Activated T-helper 17 cell treated with anti-CD3 and anti-CD28 coated beads, Interleukin-2, amount 50 U/mL, for 72 hours (primary cell): ENCODE measurements around the gene MUC6. TPM values are rescaled to one million over a fixed set of nuclear protein-coding genes. Genes with fewer than 3 reads are reported as not detected.

Source experiments
- ATAC-seq: fragments of 150-1000 bp; cut with Tn5 transposase; replicated peaks from 2 replicates; pipeline ENCODE4 v1.10.0; 2021; ENCODE audit warnings: mild to moderate bottlenecking, moderate library complexity
- H3K27ac Mint-ChIP-seq: one replicate; pipeline ENCODE4 v1.8.0; 2022; ENCODE audit warnings: mixed read lengths
- H3K27me3 Mint-ChIP-seq: one replicate; pipeline ENCODE4 v1.8.0; 2022; ENCODE audit warnings: mixed read lengths
- H3K36me3 Mint-ChIP-seq: one replicate; pipeline ENCODE4 v1.8.0; 2022; ENCODE audit warnings: low read depth, mild to moderate bottlenecking, mixed read lengths
- H3K4me1 Mint-ChIP-seq: one replicate; pipeline ENCODE4 v1.8.0; 2022; ENCODE audit warnings: mixed read lengths
- H3K4me3 Mint-ChIP-seq: one replicate; pipeline ENCODE4 v1.8.0; 2022; ENCODE audit warnings: mild to moderate bottlenecking, mixed read lengths
- H3K9me3 Mint-ChIP-seq: one replicate; pipeline ENCODE4 v1.8.0; 2022; ENCODE audit warnings: mixed read lengths
- total RNA-seq, 2 donors: library from RNA; stranded (reverse); gene quantifications; one replicate each; pipeline ENCODE4 v1.2.3, GENCODE V29; 2022

MUC6 gene
- total RNA-seq, 2 donors from 2014 or later = not detected

DNA sequence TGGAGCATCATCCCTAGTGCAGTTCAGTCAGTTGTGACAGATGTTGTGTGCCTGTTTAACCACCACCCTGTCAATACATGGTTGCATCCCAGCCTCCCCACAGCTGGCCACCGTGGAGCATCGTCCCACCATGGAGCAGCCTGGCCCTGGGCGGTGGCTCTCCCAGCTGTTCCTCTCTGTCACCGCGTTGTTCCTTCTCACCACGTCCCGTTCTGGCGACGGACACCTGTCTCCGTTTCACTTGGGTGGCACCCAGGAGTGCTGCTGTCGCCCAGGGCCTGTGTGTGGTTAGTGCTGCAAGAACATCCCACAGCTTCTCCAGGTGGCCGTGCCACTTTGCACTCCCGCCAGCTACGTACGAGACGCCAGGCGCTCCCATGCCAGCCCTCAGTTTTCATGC lies 26.5 kb downstream of the MUC6 start:
- Mint-ChIP-seq H3K4me3 (no peak overlapping the region), H3K27ac (no peak overlapping the region), H3K9me3 (no peaks in the 10 kb centered on the region), H3K4me1 (no peaks in the 10 kb centered on the region), H3K36me3 (peaks cover 37% of the 10 kb centered on the region), H3K27me3 (no peaks in the 10 kb centered on the region)
- no peak for ATAC-seq

DNA sequence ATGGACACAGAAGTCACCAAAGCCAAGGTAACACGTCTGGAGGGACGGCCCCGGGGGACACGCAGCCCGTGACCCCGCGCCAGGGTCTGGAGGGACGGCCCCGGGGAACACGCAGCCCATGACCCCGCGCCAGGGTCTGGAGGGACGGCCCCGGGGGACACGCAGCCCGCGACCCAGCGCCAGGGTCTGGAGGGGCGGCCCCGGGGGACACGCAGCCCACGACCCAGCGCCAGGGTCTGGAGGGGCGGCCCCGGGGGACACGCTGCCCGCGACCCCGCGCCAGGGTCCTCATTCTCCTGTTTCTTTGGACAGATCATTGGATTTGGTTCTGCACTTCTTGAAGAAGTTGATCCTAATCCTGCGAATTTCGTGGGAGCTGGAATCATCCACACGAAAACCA lies 27.1 kb downstream of the MUC6 start:
- Mint-ChIP-seq H3K4me3 (no peak overlapping the region), H3K9me3 (no peaks in the 10 kb centered on the region), H3K27ac (no peak overlapping the region), H3K4me1 (no peaks in the 10 kb centered on the region), H3K36me3 (peaks cover 43% of the 10 kb centered on the region), H3K27me3 (no peaks in the 10 kb centered on the region)
- ATAC-seq = no peak

DNA sequence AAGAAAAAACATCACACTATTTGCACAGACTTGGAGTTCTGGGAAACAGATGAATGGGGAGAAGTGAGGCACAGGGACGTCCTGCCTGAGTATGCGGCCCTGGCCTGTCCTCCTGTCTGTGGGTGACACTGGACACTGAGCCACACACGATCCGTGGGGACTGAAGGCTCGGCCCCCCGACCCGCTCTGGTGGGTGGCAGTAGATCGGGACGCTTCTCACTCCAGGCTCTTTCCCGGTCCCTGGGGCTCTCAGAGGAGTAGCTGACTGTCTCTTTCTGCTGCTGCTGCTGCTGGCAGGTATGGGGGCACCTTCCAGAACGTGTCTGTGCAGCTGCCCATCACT lies 27.7 kb downstream of the MUC6 start:
- no peak for ATAC-seq
- H3K27ac Mint-ChIP-seq = no peak overlapping the region
- no peaks in the 10 kb centered on the region for H3K27me3 Mint-ChIP-seq
- H3K9me3 Mint-ChIP-seq = no peaks in the 10 kb centered on the region
- H3K36me3 Mint-ChIP-seq = peaks cover 49% of the 10 kb centered on the region
- H3K4me1 Mint-ChIP-seq = no peaks in the 10 kb centered on the region
- H3K4me3 Mint-ChIP-seq = no peak overlapping the region

DNA sequence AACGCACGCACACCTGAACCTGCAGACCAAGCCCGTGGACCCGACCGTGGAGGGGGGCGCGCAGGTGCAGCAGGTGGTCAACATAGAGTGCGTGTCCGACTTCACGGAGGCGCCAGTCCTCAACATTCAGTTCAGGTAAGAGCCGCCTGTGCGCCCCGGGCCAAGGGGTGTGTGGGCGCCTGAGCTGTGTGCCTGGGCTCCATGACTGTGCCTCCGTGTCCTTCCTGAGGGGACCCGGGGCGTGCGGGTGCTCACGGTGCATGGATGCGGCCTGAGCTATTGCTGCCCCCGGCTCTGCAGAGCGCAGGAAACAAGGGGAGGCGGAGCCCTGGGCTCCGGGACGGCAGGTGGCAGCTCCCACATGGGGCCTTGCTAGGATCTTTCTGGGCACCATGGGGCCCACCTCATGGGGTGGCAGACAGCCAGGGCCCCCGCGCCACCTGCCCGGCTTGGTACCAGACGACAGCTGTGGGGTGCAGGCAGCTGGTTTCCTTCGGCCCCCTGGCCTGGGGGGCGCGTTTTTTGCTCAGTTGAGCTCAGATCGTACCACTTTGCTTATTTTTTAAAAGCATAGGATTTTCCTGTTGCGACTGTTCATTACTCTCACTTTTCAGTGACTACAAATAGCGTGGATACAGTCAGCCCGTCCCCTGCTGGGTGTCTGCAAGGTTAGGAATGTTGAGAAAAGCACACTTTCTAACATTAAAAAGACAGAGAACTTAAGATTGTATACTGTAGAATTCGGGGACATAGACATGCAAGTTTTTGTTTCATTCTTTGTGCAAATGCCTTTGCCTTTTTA lies 28.3 kb downstream of the MUC6 start:
- Mint-ChIP-seq H3K27me3 (no peaks in the 10 kb centered on the region), H3K4me1 (no peaks in the 10 kb centered on the region), H3K4me3 (no peak overlapping the region), H3K27ac (no peak overlapping the region), H3K9me3 (no peaks in the 10 kb centered on the region), H3K36me3 (peaks cover 55% of the 10 kb centered on the region)
- no peak for ATAC-seq

DNA sequence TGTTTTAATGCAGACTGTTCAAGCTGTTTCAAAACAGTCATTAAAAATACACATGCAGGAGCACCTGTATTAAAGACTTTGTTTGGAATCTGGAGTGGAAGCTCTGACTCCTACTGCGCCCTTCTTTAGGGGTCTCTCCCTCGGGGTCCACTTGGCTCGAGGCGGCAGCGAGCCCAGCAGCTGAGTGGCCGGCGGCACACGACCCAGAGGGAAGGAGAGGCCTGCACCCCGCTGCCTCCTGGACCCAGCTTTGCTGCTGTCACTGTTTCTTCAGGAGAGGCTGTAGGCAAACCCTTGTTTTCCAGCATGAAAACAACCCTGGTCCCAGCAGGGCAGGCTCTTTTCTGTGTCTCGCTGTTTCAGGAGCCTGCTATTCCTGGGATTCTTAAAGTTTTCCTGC lies 29.2 kb downstream of the MUC6 start:
- Mint-ChIP-seq H3K4me1 (no peaks in the 10 kb centered on the region), H3K27ac (no peak overlapping the region), H3K36me3 (peaks cover 61% of the 10 kb centered on the region), H3K4me3 (no peak overlapping the region), H3K27me3 (no peaks in the 10 kb centered on the region), H3K9me3 (no peaks in the 10 kb centered on the region)
- no peak for ATAC-seq

DNA sequence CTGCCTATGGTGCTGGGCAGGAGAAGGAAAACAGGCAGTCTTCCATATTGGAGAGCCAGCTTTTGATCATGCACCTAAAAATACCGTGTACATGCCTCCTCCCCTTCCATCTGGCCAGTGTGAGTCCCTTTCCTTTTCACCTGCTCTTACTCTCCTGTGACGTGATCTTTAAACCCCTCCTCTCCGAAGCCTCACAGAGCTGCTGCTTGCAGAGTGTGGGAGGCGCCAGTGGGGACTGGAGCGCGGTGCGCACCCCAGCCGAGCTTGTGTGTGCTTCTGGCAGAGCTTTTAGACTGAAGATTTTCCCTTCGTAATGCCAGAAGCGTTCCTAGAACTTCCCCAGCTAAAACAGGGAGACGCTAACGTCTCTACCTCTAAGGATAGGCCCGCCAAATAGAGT lies 29.8 kb downstream of the MUC6 start:
- H3K27ac Mint-ChIP-seq = no peak overlapping the region
- no peaks in the 10 kb centered on the region for H3K4me1 Mint-ChIP-seq
- H3K9me3 Mint-ChIP-seq = no peaks in the 10 kb centered on the region
- no peak overlapping the region for H3K4me3 Mint-ChIP-seq
- H3K27me3 Mint-ChIP-seq = no peaks in the 10 kb centered on the region
- no peak for ATAC-seq
- peaks cover 64% of the 10 kb centered on the region for H3K36me3 Mint-ChIP-seq

DNA sequence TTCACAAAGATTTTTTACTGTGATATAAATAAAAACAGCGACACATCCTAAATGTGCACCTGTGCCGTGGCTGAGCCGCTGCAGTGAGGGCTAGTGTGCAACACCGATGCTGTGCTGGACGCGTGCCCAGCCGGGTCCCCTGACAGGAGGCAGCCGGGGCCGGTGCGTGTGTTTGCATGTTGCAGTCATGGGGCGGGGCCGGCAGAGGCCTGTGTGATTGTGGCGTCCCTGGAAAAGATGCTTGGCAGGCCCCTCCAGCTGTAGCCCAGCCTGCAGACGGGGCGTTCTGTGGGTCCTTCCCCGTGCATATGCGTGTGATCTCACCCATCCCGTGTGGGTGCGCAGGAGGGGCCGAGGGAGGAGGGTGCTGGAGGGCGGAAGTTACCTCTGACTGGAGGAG lies 30.6 kb downstream of the MUC6 start:
- Mint-ChIP-seq H3K9me3 (no peaks in the 10 kb centered on the region), H3K4me1 (peaks cover 5% of the 10 kb centered on the region), H3K27ac (no peak overlapping the region), H3K4me3 (no peak overlapping the region), H3K36me3 (peaks cover 70% of the 10 kb centered on the region), H3K27me3 (no peaks in the 10 kb centered on the region)
- no peak for ATAC-seq

DNA sequence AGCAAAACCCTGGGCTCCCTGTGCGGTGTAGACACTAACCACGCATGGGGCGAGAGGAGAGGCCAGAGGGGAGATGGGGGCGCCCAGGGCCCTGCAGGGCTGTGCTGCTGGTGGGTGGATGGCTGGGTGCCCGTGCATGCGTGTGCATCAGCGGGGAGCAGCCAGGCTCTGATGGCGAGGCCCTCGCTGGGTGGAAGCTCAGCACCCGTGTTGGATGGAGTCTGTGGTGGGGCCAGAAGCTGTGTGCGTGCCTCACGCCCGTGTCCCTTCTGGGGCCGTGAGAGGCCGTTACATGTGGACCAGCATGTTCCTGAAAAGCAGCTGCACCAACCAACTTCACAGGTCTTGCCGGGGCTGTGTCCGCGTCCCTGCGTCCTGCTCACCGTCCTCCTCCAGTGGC lies 33.4 kb downstream of the MUC6 start:
- no peak for ATAC-seq
- peaks cover 68% of the 10 kb centered on the region for H3K36me3 Mint-ChIP-seq
- no peaks in the 10 kb centered on the region for H3K9me3 Mint-ChIP-seq
- no peak overlapping the region for H3K4me3 Mint-ChIP-seq
- H3K27ac Mint-ChIP-seq = no peak overlapping the region
- no peaks in the 10 kb centered on the region for H3K27me3 Mint-ChIP-seq
- H3K4me1 Mint-ChIP-seq = peaks cover 5% of the 10 kb centered on the region

DNA sequence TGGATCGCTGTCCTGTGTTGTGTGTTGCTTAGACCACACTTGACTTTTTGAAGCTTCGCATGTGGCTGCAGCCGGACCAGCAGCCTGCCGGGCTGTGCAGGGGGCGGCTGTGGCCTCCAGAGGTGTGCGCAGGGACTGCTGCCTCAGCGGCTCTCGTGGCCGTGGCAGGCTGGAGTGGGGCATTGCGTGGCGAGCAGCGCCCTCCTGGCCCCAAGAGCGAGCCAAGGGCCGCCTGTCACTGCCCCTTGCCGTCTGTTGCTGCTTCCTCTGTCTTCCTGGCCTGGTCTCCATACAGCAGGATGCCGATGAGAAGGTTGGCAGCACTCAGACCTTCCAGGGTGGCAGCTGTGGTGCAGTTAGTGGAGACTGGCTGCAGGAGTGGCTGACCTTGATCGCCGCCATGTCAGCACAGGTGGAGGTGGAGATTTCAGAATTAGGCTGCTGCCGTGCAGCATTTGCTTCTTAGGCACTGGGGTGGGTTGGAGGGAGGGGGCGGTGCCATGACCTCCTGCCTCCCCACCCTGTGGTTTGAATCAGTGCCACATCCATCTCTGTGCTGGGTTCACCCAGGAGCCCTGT lies 34.0 kb downstream of the MUC6 start:
- ATAC-seq = no peak
- no peaks in the 10 kb centered on the region for H3K9me3 Mint-ChIP-seq
- H3K27ac Mint-ChIP-seq = no peak overlapping the region
- no peaks in the 10 kb centered on the region for H3K27me3 Mint-ChIP-seq
- H3K4me3 Mint-ChIP-seq = no peak overlapping the region
- H3K36me3 Mint-ChIP-seq = peaks cover 68% of the 10 kb centered on the region
- H3K4me1 Mint-ChIP-seq = peaks cover 5% of the 10 kb centered on the region

DNA sequence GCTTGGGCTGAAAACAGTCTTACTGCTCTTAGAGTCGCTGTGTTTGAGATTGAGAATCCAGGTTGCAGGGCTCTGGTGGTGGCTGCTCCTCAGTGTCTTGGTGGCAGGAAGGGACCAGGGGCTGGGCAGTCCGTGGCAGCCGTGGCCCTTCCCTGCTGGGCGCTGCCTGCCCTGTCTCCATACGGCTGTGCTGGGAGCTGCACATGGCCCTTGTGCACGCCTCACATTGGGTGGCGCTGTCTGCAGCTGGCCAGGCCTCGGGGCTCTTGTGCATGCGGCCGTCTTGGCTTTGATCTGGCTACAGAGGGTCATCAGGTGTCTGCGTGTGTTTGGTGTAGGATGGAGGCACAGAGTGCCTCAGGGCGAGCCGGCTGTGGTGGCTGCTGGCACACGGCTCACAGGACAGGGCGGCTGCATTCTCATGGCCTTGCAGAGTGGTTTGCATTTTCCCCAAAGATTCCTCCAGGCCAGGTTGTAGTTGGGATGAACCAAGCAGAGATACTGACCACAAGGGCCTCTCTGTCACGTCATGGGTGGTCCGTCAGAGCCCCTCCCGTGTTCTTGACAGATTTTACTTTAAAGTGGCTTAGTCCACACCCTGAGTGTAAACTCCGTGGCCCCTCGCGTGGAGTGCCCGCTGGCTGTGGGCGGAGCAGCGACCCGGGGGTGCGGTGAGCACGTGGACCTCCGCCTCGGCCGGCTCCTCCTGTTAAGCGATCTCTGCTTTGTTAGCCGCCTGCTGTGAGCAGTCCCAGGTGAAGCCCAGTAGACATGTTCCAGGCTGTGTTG lies 34.7 kb downstream of the MUC6 start:
- H3K27me3 Mint-ChIP-seq = no peaks in the 10 kb centered on the region
- peaks cover 7% of the 10 kb centered on the region for H3K4me1 Mint-ChIP-seq
- no peak for ATAC-seq
- no peaks in the 10 kb centered on the region for H3K9me3 Mint-ChIP-seq
- no peak overlapping the region for H3K4me3 Mint-ChIP-seq
- peaks cover 66% of the 10 kb centered on the region for H3K36me3 Mint-ChIP-seq
- H3K27ac Mint-ChIP-seq = no peak overlapping the region

DNA sequence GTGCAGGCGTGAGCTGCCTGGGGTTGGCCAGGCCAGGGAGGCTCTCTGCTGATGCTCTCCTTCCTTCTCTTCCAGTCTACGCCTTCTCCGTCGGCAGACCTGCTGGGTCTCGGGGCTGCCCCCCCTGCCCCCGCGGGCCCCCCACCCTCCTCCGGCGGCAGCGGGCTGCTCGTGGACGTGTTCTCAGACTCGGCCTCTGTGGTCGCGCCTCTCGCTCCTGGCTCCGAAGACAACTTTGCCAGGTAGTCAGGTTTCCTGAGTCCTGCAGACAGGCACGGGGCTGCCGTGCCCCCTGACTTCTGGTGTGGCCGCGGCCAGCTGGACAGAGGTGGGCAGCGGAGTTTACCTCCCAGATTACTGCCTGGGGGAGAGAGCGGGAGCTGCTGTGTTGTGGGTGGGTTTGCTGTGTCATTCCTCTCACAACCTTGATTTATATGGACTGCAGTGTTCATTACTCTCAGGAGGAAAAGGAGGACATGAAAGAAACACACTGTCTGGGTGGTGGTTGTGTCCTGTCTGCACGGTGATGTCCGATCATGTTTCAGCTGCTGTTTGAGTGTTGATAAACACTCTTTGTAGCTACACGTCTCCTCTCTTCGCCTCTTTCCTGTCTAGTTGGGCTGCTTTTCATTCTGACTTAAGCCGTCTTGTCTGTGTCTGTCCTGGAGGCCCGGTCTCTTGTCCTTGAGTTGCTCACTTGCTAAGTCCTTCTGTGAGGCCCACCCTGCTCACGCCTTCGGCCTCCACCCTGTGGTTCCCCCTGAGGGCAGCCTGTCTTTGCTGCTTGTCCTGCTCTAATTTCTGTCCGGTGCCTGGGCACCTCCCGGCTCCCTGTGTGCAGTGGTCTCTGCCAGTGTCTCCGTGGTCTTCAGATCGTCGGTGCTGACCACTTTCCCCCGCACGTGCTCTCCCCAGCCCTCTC lies 35.9 kb downstream of the MUC6 start:
- ATAC-seq = no peak
- no peak overlapping the region for H3K27ac Mint-ChIP-seq
- peaks cover 64% of the 10 kb centered on the region for H3K36me3 Mint-ChIP-seq
- no peaks in the 10 kb centered on the region for H3K9me3 Mint-ChIP-seq
- H3K27me3 Mint-ChIP-seq = no peaks in the 10 kb centered on the region
- H3K4me3 Mint-ChIP-seq = no peak overlapping the region
- peaks cover 16% of the 10 kb centered on the region for H3K4me1 Mint-ChIP-seq

DNA sequence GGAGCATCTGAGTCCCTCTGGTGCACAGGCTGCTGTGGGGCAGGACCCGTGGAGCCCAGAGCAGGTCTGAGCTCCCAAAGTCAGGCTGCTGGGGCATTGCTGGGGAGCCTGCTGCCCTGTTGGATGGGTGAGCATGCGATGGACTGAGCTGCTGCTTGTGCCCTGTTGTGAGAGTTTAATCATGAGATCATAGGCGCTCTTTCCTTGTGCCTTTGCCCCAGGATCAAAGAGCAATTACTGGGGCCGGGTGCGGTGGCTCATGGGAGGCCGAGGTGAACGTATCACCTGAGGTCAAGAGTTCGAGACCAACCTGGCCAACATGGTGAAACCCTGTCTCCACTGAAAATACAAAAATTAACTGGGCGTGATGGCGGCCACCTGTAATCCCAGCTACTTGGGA lies 37.5 kb downstream of the MUC6 start:
- no peak for ATAC-seq
- Mint-ChIP-seq H3K4me1 (peaks cover 22% of the 10 kb centered on the region), H3K27ac (no peak overlapping the region), H3K9me3 (no peaks in the 10 kb centered on the region), H3K36me3 (peaks cover 56% of the 10 kb centered on the region), H3K4me3 (no peak overlapping the region), H3K27me3 (no peaks in the 10 kb centered on the region)

DNA sequence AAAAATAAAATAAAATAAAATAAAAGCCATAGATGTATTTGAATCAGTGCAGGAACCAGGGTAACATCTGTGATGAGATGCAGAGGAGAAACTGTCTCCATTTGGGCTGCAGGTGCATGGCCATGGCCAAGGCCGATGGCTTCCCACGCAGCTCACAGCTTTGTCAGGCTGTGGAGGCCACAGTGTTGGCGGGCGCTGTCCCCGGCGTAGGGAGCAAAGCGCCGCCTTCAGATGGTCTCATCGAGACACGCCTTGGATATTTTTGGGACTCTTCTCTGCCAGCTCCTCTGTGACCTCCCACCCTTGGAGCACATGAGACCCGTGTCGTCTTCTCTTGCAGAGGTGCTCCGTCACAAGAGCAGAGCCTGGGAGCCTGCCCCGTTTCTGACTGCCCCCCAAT lies 38.6 kb downstream of the MUC6 start:
- no peak for ATAC-seq
- H3K4me1 Mint-ChIP-seq = peaks cover 22% of the 10 kb centered on the region
- no peak overlapping the region for H3K4me3 Mint-ChIP-seq
- no peaks in the 10 kb centered on the region for H3K9me3 Mint-ChIP-seq
- no peaks in the 10 kb centered on the region for H3K27me3 Mint-ChIP-seq
- peaks cover 45% of the 10 kb centered on the region for H3K36me3 Mint-ChIP-seq
- no peak overlapping the region for H3K27ac Mint-ChIP-seq

DNA sequence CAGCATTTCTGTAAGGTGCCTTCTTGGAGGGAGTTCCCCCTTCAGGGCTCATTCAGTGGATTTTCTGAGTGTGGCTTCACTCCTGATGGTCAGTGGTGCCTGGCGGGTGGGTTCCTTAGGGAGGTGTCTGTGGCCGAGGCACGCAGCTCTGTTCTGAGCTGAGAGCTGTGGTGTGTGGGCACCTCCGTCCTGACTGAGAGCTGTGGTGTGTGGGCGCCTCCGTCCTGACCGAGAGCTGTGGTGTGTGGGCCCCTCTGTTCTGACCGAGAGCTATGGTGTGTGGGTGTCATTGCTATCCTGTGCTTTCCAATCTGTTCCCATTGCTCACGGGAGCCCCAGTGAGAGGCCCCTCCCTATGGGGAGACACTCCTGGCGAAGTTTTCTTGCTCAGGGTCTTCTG lies 39.8 kb downstream of the MUC6 start:
- Mint-ChIP-seq H3K9me3 (no peaks in the 10 kb centered on the region), H3K27ac (peak overlapping the region; percentile 92)

More for the DNA sequence above, 39.8 kb downstream of the MUC6 start:
- Mint-ChIP-seq H3K36me3 (peaks cover 46% of the 10 kb centered on the region), H3K27me3 (no peaks in the 10 kb centered on the region), H3K4me3 (peak overlapping the region; percentile 10), H3K4me1 (peaks cover 22% of the 10 kb centered on the region)
- peak; percentile 79 for ATAC-seq
